Liver (tissue), 9 donors: Measurements from ENCODE around the gene SLIT3. TPM values are rescaled to one million over a fixed set of nuclear protein-coding genes. Genes with fewer than 3 reads are reported as not detected.

Experiments used
- DNase-seq: peaks from one replicate; pipeline ENCODE4 v3.0.0-alpha.2; 2017; ENCODE audit warnings: low spot score
- H3K27ac ChIP-seq, 2 donors: one replicate each; pipeline ENCODE4 v1.7.0; 2013; ENCODE audit warnings: inconsistent platforms in 2 of 2, low read length in 2 of 2, control low read depth in 1 of 2, low read depth in 1 of 2, mild to moderate bottlenecking in 1 of 2
- H3K27me3 ChIP-seq, 4 donors: one replicate each; pipeline versions ENCODE4 v1.6.1 to v1.7.0; 2013; ENCODE audit warnings: low read length in 3 of 4, inconsistent platforms in 1 of 4, mild to moderate bottlenecking in 1 of 4, moderate library complexity in 1 of 4; ENCODE audit not compliant: control insufficient read depth in 4 of 4, insufficient read depth in 4 of 4
- H3K36me3 ChIP-seq, 4 donors: one replicate each; pipeline versions ENCODE4 v1.6.1 to v1.7.0; 2013; ENCODE audit warnings: low read length in 3 of 4, mild to moderate bottlenecking in 3 of 4, low read depth in 1 of 4, moderate library complexity in 1 of 4; ENCODE audit not compliant: control insufficient read depth in 4 of 4, insufficient read depth in 3 of 4
- H3K4me1 ChIP-seq, 4 donors: one replicate each; pipeline versions ENCODE4 v1.6.1 to v1.7.0; 2013; ENCODE audit warnings: low read length in 3 of 4, mild to moderate bottlenecking in 3 of 4, moderate library complexity in 1 of 4; ENCODE audit not compliant: control insufficient read depth in 4 of 4, insufficient read depth in 4 of 4
- H3K4me3 ChIP-seq, 3 donors: one replicate each; pipeline versions ENCODE4 v1.6.1 to v1.7.0; 2013; ENCODE audit warnings: low read length in 3 of 3, control low read depth in 1 of 3, low read depth in 1 of 3, mild to moderate bottlenecking in 1 of 3
- H3K9ac ChIP-seq, 2 donors: one replicate each; pipeline ENCODE4 v1.7.0; 2013; ENCODE audit warnings: low read length in 2 of 2, mild to moderate bottlenecking in 2 of 2, moderate library complexity in 2 of 2, control low read depth in 1 of 2, low read depth in 1 of 2
- H3K9me3 ChIP-seq, 4 donors: one replicate each; pipeline versions ENCODE4 v1.6.1 to v1.7.0; 2013; ENCODE audit warnings: low read length in 3 of 4; ENCODE audit not compliant: control insufficient read depth in 4 of 4
- EGR1 ChIP-seq, 2 donors: IDR thresholded peaks; 2 replicates each; pipeline ENCODE4 v1.6.1; 2016 to 2018; ENCODE audit warnings: antibody characterized with exemption in 2 of 2, low read depth in 2 of 2
- FOXA1 ChIP-seq: IDR thresholded peaks from 2 replicates; pipeline ENCODE4 v1.6.1; 2016; ENCODE audit warnings: antibody characterized with exemption
- FOXA2 ChIP-seq: IDR thresholded peaks from 2 replicates; pipeline ENCODE4 v1.6.1; 2016; ENCODE audit warnings: antibody characterized with exemption
- GABPA ChIP-seq, 2 donors: IDR thresholded peaks in 1 of 2; conservative IDR thresholded peaks in 1 of 2; 2 replicates each; pipeline ENCODE4 v1.6.1; 2016; ENCODE audit warnings: antibody characterized with exemption in 2 of 2, mild to moderate bottlenecking in 1 of 2, moderate library complexity in 1 of 2
- HNF4A ChIP-seq, 2 donors: conservative IDR thresholded peaks; 2 replicates each; pipeline ENCODE4 v1.6.1; 2016; ENCODE audit warnings: antibody characterized with exemption in 2 of 2, mild to moderate bottlenecking in 2 of 2
- HNF4G ChIP-seq: IDR thresholded peaks from 2 replicates; pipeline ENCODE4 v1.6.1; 2016; ENCODE audit warnings: antibody characterized with exemption
- JUND ChIP-seq, 2 donors: IDR thresholded peaks; 2 replicates each; pipeline ENCODE4 v1.6.1; 2016; ENCODE audit warnings: antibody characterized with exemption in 2 of 2
- NR2F2 ChIP-seq: IDR thresholded peaks from 2 replicates; pipeline ENCODE4 v1.6.1; 2016; ENCODE audit warnings: antibody characterized with exemption
- RAD21 ChIP-seq, 2 donors: IDR thresholded peaks; 2 replicates each; pipeline ENCODE4 v1.6.1; 2016; ENCODE audit warnings: antibody characterized with exemption in 2 of 2, mild to moderate bottlenecking in 2 of 2
- RXRA ChIP-seq, 2 donors: IDR thresholded peaks; 2 replicates each; pipeline ENCODE4 v1.6.1; 2017 to 2018; ENCODE audit warnings: antibody characterized with exemption in 2 of 2, mild to moderate bottlenecking in 1 of 2
- SP1 ChIP-seq: IDR thresholded peaks from 2 replicates; pipeline ENCODE4 v1.6.1; 2018; ENCODE audit warnings: antibody characterized with exemption, mild to moderate bottlenecking
- TAF1 ChIP-seq: conservative IDR thresholded peaks from 2 replicates; pipeline ENCODE4 v1.6.1; 2016; ENCODE audit warnings: antibody characterized with exemption, mild to moderate bottlenecking
- YY1 ChIP-seq: IDR thresholded peaks from 2 replicates; pipeline ENCODE4 v1.6.1; 2016; ENCODE audit warnings: antibody characterized with exemption, mild to moderate bottlenecking
- WGBS: extraction: QIAGEN DNeasy Blood & Tissue Kit; methylation state at CpG from one replicate; pipeline ENCODE4 v1.1.7; 2013; 5-methylcytosine and 5-hydroxymethylcytosine counted together
- polyA plus RNA-seq, 2 donors: library from polyadenylated mRNA; stranded (reverse) in 1 of 2; unstranded in 1 of 2; fragments of 200-250 nt in 1 of 2; fragments of >200 nt in 1 of 2; fragmentation: Nextera tagmentation in 1 of 2; extraction: Ambion mirVana in 1 of 2; gene quantifications; one replicate each; pipeline versions ENCODE4 v1.2.1 to v1.2.3, GENCODE V29; 2013 to 2015
- total RNA-seq, 2 donors: library from RNA; depleted of rRNA; stranded (reverse); fragments of >200 nt; gene quantifications; one replicate each; pipeline ENCODE4 v1.2.3, GENCODE V29; 2014
- TF ChIP-seq, protein P1 (sequence below): IDR thresholded peaks from 2 replicates; pipeline ENCODE4 v1.6.1; 2016; ENCODE audit warnings: antibody characterized with exemption
- TF ChIP-seq, protein P2 (sequence below): IDR thresholded peaks from 2 replicates; pipeline ENCODE4 v1.6.1; 2016; ENCODE audit warnings: antibody characterized with exemption, mild to moderate bottlenecking
- TF ChIP-seq, protein P3 (sequence below): IDR thresholded peaks from 2 replicates; pipeline ENCODE4 v1.6.1; 2016; ENCODE audit warnings: antibody characterized with exemption
- TF ChIP-seq, protein P4 (sequence below): IDR thresholded peaks from 2 replicates; pipeline ENCODE4 v1.6.1; 2016; ENCODE audit warnings: antibody characterized with exemption
- donor health status: healthy.
- donor health status: healthy.
- donor health status: healthy.
- donor health status: healthy.
- donor health status: healthy.

The SLIT3 gene
- total and polyA plus RNA-seq, 4 donors: 0.61 to 1.3 (median 0.91) TPM

DNA sequence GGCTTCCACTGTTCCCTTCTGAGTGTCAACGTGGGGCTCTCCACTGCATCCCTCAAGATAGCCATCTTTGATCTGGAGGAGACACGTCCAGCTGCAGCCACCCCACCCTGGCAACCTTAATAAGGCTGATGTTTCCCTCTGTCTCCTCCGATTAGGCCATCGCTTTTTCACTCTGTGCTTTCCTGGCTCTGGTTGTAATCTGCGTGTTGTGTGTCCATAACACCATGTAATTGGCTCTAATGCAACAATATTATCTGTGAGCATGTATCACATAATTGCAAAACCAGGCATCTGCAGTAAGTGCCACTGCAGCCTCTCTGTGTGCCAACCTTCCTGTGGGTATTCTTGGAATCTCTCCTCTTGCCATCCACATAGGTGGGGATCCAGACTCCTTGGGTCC is 471.9 kb downstream of the SLIT3 start:
- no peak overlapping the region for H3K27ac ChIP-seq
- no peak overlapping the region for H3K4me3 ChIP-seq
- no peak for DNase-seq

DNA sequence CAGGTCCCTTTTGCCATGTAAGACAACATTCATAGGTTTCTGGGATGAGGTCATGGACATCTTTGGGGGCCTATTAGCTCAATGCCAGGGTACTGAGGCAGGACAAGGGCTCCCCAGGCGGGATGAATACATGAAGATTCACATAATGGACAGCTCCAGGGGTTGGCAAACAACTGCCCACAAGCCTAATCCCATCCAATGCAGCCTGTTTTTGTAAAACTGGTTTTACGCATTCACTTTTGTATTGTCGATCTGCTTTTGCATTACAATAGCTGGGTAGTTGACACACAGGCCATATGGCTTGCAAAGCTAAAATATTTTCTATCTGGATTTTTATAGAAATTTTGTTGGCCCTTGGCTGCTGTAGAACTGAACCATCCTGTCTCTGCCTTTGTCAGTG is 473.3 kb downstream of the SLIT3 start:
- TF ChIP-seq EGR1 (IDR thresholded peaks at IDR 0.05; ENCODE audit: low read depth in 2 of 2): no peak
- TF ChIP-seq TAF1: no peak
- no peak for TF ChIP-seq NR2F2
- TF ChIP-seq FOXA2: no peak
- no peak for TF ChIP-seq SP1
- no peak for TF ChIP-seq YY1
- no peak for TF ChIP-seq RXRA (IDR thresholded peaks at IDR 0.05)
- TF ChIP-seq, protein P1, sequence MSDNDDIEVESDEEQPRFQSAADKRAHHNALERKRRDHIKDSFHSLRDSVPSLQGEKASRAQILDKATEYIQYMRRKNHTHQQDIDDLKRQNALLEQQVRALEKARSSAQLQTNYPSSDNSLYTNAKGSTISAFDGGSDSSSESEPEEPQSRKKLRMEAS: no peak
- no peak for TF ChIP-seq HNF4G
- no peak for TF ChIP-seq RAD21 (IDR thresholded peaks at IDR 0.05)
- TF ChIP-seq GABPA (IDR thresholded peaks at IDR 0.05 in 1 of 2, conservative IDR thresholded peaks at IDR 0.05 in 1 of 2): no peak
- TF ChIP-seq, protein P2, sequence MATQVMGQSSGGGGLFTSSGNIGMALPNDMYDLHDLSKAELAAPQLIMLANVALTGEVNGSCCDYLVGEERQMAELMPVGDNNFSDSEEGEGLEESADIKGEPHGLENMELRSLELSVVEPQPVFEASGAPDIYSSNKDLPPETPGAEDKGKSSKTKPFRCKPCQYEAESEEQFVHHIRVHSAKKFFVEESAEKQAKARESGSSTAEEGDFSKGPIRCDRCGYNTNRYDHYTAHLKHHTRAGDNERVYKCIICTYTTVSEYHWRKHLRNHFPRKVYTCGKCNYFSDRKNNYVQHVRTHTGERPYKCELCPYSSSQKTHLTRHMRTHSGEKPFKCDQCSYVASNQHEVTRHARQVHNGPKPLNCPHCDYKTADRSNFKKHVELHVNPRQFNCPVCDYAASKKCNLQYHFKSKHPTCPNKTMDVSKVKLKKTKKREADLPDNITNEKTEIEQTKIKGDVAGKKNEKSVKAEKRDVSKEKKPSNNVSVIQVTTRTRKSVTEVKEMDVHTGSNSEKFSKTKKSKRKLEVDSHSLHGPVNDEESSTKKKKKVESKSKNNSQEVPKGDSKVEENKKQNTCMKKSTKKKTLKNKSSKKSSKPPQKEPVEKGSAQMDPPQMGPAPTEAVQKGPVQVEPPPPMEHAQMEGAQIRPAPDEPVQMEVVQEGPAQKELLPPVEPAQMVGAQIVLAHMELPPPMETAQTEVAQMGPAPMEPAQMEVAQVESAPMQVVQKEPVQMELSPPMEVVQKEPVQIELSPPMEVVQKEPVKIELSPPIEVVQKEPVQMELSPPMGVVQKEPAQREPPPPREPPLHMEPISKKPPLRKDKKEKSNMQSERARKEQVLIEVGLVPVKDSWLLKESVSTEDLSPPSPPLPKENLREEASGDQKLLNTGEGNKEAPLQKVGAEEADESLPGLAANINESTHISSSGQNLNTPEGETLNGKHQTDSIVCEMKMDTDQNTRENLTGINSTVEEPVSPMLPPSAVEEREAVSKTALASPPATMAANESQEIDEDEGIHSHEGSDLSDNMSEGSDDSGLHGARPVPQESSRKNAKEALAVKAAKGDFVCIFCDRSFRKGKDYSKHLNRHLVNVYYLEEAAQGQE: no peak
- TF ChIP-seq, protein P3, sequence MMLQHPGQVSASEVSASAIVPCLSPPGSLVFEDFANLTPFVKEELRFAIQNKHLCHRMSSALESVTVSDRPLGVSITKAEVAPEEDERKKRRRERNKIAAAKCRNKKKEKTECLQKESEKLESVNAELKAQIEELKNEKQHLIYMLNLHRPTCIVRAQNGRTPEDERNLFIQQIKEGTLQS: no peak
- TF ChIP-seq HNF4A (conservative IDR thresholded peaks at IDR 0.05): no peak
- no peak for TF ChIP-seq JUND (IDR thresholded peaks at IDR 0.05)
- Histone ChIP-seq H3K36me3 (no peaks in the 10 kb centered on the region), H3K9ac (no peak overlapping the region), H3K9me3 (no peaks in the 10 kb centered on the region), H3K4me3 (no peak overlapping the region), H3K4me1 (no peaks in the 10 kb centered on the region), H3K27ac (no peak overlapping the region), H3K27me3 (no peaks in the 10 kb centered on the region)
- DNase-seq: no peak
- 89% methylated on average over 3 of the region's 3 CpGs for WGBS

More for the DNA sequence above, 471.9 kb downstream of the SLIT3 start:
- Histone ChIP-seq H3K9ac (no peak overlapping the region), H3K9me3 (no peaks in the 10 kb centered on the region), H3K4me1 (no peaks in the 10 kb centered on the region), H3K27me3 (no peaks in the 10 kb centered on the region), H3K36me3 (no peaks in the 10 kb centered on the region)
- 89% methylated on average over 5 of the region's 5 CpGs for WGBS
- TF ChIP-seq RAD21 (IDR thresholded peaks at IDR 0.05) (no peak), YY1 (no peak), HNF4A (conservative IDR thresholded peaks at IDR 0.05) (no peak), JUND (IDR thresholded peaks at IDR 0.05) (no peak), TAF1 (no peak), FOXA2 (no peak), FOXA1 (no peak), RXRA (IDR thresholded peaks at IDR 0.05) (no peak), HNF4G (no peak)
- TF ChIP-seq, protein P3: no peak
- TF ChIP-seq, protein P4, sequence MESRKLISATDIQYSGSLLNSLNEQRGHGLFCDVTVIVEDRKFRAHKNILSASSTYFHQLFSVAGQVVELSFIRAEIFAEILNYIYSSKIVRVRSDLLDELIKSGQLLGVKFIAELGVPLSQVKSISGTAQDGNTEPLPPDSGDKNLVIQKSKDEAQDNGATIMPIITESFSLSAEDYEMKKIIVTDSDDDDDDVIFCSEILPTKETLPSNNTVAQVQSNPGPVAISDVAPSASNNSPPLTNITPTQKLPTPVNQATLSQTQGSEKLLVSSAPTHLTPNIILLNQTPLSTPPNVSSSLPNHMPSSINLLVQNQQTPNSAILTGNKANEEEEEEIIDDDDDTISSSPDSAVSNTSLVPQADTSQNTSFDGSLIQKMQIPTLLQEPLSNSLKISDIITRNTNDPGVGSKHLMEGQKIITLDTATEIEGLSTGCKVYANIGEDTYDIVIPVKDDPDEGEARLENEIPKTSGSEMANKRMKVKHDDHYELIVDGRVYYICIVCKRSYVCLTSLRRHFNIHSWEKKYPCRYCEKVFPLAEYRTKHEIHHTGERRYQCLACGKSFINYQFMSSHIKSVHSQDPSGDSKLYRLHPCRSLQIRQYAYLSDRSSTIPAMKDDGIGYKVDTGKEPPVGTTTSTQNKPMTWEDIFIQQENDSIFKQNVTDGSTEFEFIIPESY: no peak
- TF ChIP-seq, protein P1: no peak
- TF ChIP-seq, protein P2: no peak
